HL-60 (cell line): ENCODE measurements around the gene DKKL1.
"Not testable (repeated sequence)": the region's sequence is repeated elsewhere in the genome, so short reads cannot be mapped to it uniquely, and the experiment has no call there.

ENCODE experiments used
- CTCF ChIP-seq: IDR thresholded peaks from one replicate; pipeline ENCODE4 v1.5.1; 2011; ENCODE audit warnings: low read length, control low read depth, inconsistent platforms; ENCODE audit not compliant: insufficient read depth
- POLR2AphosphoS5 ChIP-seq: IDR thresholded peaks from 2 replicates; pipeline ENCODE4 v1.6.1; 2012; ENCODE audit warnings: low read depth

DNA sequence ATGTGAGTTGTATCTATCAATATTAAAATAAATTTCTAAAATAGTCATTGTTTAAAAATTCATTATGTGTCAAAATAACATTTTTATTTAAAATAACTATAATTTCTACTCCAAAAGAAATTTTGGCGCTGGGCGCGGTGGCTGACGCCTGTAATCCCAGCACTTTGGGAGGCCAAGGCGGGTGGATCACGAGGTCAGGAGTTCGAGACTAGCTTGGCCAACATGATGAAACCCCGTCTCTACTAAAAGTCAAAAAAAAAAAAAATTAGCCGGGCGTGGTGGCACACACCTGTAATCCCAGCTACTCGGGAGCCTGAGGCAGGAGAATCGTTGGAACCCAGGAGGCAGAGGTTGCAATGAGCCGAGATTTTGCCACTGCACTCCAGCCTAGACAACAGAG is 37.9 kb upstream of the DKKL1 start:
- not testable (repeated sequence) for TF ChIP-seq CTCF, POLR2AphosphoS5
